Stimulated activated CD8-positive, alpha-beta memory T cell treated with anti-CD3 and anti-CD28 coated beads, Interleukin-7, amount 100 ng/mL, for 48 hours (primary cell): ENCODE results near the gene POU2F1.
A peak's percentile ranks its signal among the peaks of the same experiment; 100 is the strongest.

Experiments
- DNase-seq, 2 donors: peaks; one replicate each; pipeline ENCODE4 v3.0.0-alpha.2; 2020; ENCODE audit warnings: low read depth in 1 of 2; ENCODE audit errors: extremely low read depth in 1 of 2

POU2F1 gene

GRCh38 chr1:167357305-167357704, 136.6 kb downstream of the POU2F1 start:
- no peak for DNase-seq

- no peak for DNase-seq
These were observed 138.6 kb downstream of the POU2F1 start for GRCh38 chr1:167359295-167359694.

- DNase-seq: no peak
These were observed 139.4 kb downstream of the POU2F1 start for GRCh38 chr1:167360120-167360519.

- DNase-seq: no peak
These were observed 142.0 kb downstream of the POU2F1 start for GRCh38 chr1:167362638-167363037.

- DNase-seq: no peak
These were observed 144.1 kb downstream of the POU2F1 start for GRCh38 chr1:167364826-167365225.

GRCh38 chr1:167365360-167365759, 144.7 kb downstream of the POU2F1 start:
- DNase-seq: no peak

- no peak for DNase-seq
These were observed 147.0 kb downstream of the POU2F1 start for GRCh38 chr1:167367705-167368104.

- no peak for DNase-seq
These were observed 148.5 kb downstream of the POU2F1 start for GRCh38 chr1:167369175-167369574.

- DNase-seq: no peak
These were observed 149.2 kb downstream of the POU2F1 start for GRCh38 chr1:167369933-167370332.

GRCh38 chr1:167371030-167371429, 150.3 kb downstream of the POU2F1 start:
- DNase-seq: no peak

GRCh38 chr1:167373398-167373797, 152.7 kb downstream of the POU2F1 start:
- no peak for DNase-seq

GRCh38 chr1:167373986-167374385, 153.3 kb downstream of the POU2F1 start:
- DNase-seq: no peak

GRCh38 chr1:167375949-167376348, 155.3 kb downstream of the POU2F1 start:
- no peak for DNase-seq

GRCh38 chr1:167387251-167387910, 166.7 kb downstream of the POU2F1 start:
- DNase-seq: no peak

- DNase-seq: no peak
These were observed 168.3 kb downstream of the POU2F1 start for GRCh38 chr1:167388976-167389375.

GRCh38 chr1:167392200-167392696, 171.6 kb downstream of the POU2F1 start:
- no peak for DNase-seq

- no peak for DNase-seq
These were observed 179.8 kb downstream of the POU2F1 start for GRCh38 chr1:167400359-167400953.

- peak; percentile 9 to 20 for DNase-seq
These were observed 180.7 kb downstream of the POU2F1 start for GRCh38 chr1:167401260-167401873.

- no peak for DNase-seq
These were observed 183.6 kb downstream of the POU2F1 start for GRCh38 chr1:167404161-167404888.

- DNase-seq: no peak
These were observed 184.2 kb downstream of the POU2F1 start for GRCh38 chr1:167404908-167405307.

GRCh38 chr1:167408355-167408754, 187.7 kb downstream of the POU2F1 start:
- no peak for DNase-seq
